SK-N-SH treated with all-trans-retinoic acid at 6 μM for 48 hours (cell line): ENCODE measurements around the gene POLD2.

ENCODE experiments used
- BACH2 ChIP-seq: fragments of 250-450 bp; sonication (Bioruptor Pico); IDR thresholded peaks from 2 replicates; pipeline ENCODE4 v1.9.0; 2021; ENCODE audit warnings: mild to moderate bottlenecking, borderline replicate concordance
- GLIS3 ChIP-seq: fragments of 250-450 bp; sonication (Bioruptor Pico); IDR thresholded peaks from 2 replicates; pipeline ENCODE4 v1.5.0; 2020; ENCODE audit warnings: mild to moderate bottlenecking, moderate library complexity
- PATZ1 ChIP-seq: fragments of 250-450 bp; sonication (Bioruptor Pico); IDR thresholded peaks from 2 replicates; pipeline ENCODE4 v1.8.0; 2020; ENCODE audit warnings: mild to moderate bottlenecking, moderate library complexity, borderline replicate concordance
- TSHZ2 ChIP-seq: fragments of 250-450 bp; sonication (Bioruptor Pico); IDR thresholded peaks from 2 replicates; pipeline ENCODE4 v1.5.0; 2020; ENCODE audit warnings: mild to moderate bottlenecking, moderate library complexity
- ZFP30 ChIP-seq: fragments of 450-650 bp; formaldehyde crosslinking; IDR thresholded peaks from 2 replicates; pipeline ENCODE4 v1.5.0; 2022; ENCODE audit warnings: mild to moderate bottlenecking, moderate library complexity
- TF ChIP-seq, protein P1 (sequence below): fragments of 250-450 bp; sonication (Bioruptor Pico); IDR thresholded peaks from 2 replicates; pipeline ENCODE4 v1.5.1; 2020; ENCODE audit warnings: low read depth, mild to moderate bottlenecking, moderate library complexity

- TF ChIP-seq TSHZ2 (CRISPR knock-in tag) (no peak), BACH2 (CRISPR knock-in tag) (no peak), PATZ1 (no peak), ZFP30 (CRISPR knock-in tag) (no peak), GLIS3 (CRISPR knock-in tag) (no peak)
- TF ChIP-seq, protein P1, sequence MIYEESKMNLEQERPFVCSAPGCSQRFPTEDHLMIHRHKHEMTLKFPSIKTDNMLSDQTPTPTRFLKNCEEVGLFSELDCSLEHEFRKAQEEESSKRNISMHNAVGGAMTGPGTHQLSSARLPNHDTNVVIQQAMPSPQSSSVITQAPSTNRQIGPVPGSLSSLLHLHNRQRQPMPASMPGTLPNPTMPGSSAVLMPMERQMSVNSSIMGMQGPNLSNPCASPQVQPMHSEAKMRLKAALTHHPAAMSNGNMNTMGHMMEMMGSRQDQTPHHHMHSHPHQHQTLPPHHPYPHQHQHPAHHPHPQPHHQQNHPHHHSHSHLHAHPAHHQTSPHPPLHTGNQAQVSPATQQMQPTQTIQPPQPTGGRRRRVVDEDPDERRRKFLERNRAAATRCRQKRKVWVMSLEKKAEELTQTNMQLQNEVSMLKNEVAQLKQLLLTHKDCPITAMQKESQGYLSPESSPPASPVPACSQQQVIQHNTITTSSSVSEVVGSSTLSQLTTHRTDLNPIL (CRISPR knock-in tag), result no peak
These were observed 16.1 kb upstream of the POLD2 start for GRCh38 chr7:44139311-44140010.
